OCI-LY3 (cell line): Measurements from ENCODE around the gene NSFL1C.

Experiments
- H2AFZ ChIP-seq: fragments of 200-600, 300-600 bp; shearing (Covaris generic); 2 replicates; pipeline ENCODE4 v1.6.0; 2014; ENCODE audit warnings: antibody characterized with exemption, low read depth, low read length
- H3K27ac ChIP-seq: fragments of 200-600, 300-600 bp; sonication (generic); 2 replicates; pipeline ENCODE4 v1.5.1; 2014; ENCODE audit warnings: mild to moderate bottlenecking, low read length, moderate library complexity, mixed read lengths
- H3K27me3 ChIP-seq: fragments of 200-600, 300-600 bp; sonication (generic); 2 replicates; pipeline ENCODE4 v1.6.1; 2014; ENCODE audit warnings: low read depth, low read length, mixed read lengths
- H3K36me3 ChIP-seq: fragments of 200-600, 300-600 bp; sonication (generic); replicated peaks from 2 replicates; pipeline ENCODE3; 2014; ENCODE audit warnings: low read depth, low read length, mixed read lengths
- H3K4me1 ChIP-seq: fragments of 300-600, 200-600 bp; sonication (generic); 2 replicates; pipeline ENCODE4 v1.6.1; 2014; ENCODE audit warnings: low read length, mixed read lengths
- H3K4me2 ChIP-seq: fragments of 200-600, 300-600 bp; sonication (generic); 2 replicates; pipeline ENCODE4 v1.6.1; 2014; ENCODE audit warnings: low read length, mixed read lengths
- H3K4me3 ChIP-seq: fragments of 300-600, 200-600 bp; sonication (generic); 2 replicates; pipeline ENCODE4 v1.5.1; 2014; ENCODE audit warnings: antibody characterized with exemption, mild to moderate bottlenecking, low read length, moderate library complexity
- H3K79me2 ChIP-seq: fragments of 300-600, 200-600 bp; shearing (Covaris generic); 2 replicates; pipeline ENCODE4 v1.6.1; 2014; ENCODE audit warnings: mild to moderate bottlenecking, low read length, mixed read lengths
- H3K9ac ChIP-seq: fragments of 300-600, 200-600 bp; shearing (Covaris generic); 2 replicates; pipeline ENCODE4 v1.6.0; 2014; ENCODE audit warnings: mild to moderate bottlenecking, low read length, moderate library complexity
- H3K9me3 ChIP-seq: fragments of 200-600, 300-600 bp; shearing (Covaris generic); 2 replicates; pipeline ENCODE4 v1.6.1; 2014; ENCODE audit warnings: low read length, mixed read lengths; ENCODE audit not compliant: insufficient read depth
- H4K20me1 ChIP-seq: fragments of 200-600, 300-600 bp; sonication (generic); 2 replicates; pipeline ENCODE4 v1.6.1; 2016; ENCODE audit warnings: low read length, mixed read lengths; ENCODE audit not compliant: insufficient read depth
- CTCF ChIP-seq: fragments of 200-600, 300-600 bp; sonication (generic); IDR thresholded peaks from 2 replicates; pipeline ENCODE4 v1.5.1; 2014; ENCODE audit warnings: antibody characterized with exemption, low read length, low read depth
- EZH2phosphoT487 ChIP-seq: fragments of 200-600 bp; shearing (Covaris generic); IDR thresholded peaks from 2 replicates; pipeline ENCODE4 v1.6.1; 2018; ENCODE audit warnings: antibody characterized with exemption, mixed run types, low read depth

Gene NSFL1C

GRCh38 chr20:1417790-1418189, 48.9 kb downstream of the NSFL1C start:
- H3K27ac ChIP-seq, result no peak overlapping the region
- no peaks in the 10 kb centered on the region for H3K4me1 ChIP-seq
- TF ChIP-seq EZH2phosphoT487 (no peak), CTCF (no peak)
- no peaks in the 10 kb centered on the region for H3K79me2 ChIP-seq
- no peaks in the 10 kb centered on the region for H3K36me3 ChIP-seq
- no peak overlapping the region for H3K9ac ChIP-seq
- H2AFZ ChIP-seq, result no peak overlapping the region
- H4K20me1 ChIP-seq, result no peaks in the 10 kb centered on the region
- no peak overlapping the region for H3K4me2 ChIP-seq
- H3K4me3 ChIP-seq, result no peak overlapping the region
- peaks cover 3% of the 10 kb centered on the region; the same call in 1 of the 2 replicates for H3K9me3 ChIP-seq
- H3K27me3 ChIP-seq, result peaks cover 16% of the 10 kb centered on the region

- H3K4me3 ChIP-seq, result no peak overlapping the region
- TF ChIP-seq CTCF, result no peak
- no peak for TF ChIP-seq EZH2phosphoT487
- H3K79me2 ChIP-seq, result no peaks in the 10 kb centered on the region
- no peak overlapping the region for H3K9ac ChIP-seq
- no peaks in the 10 kb centered on the region for H3K36me3 ChIP-seq
- peaks cover 3% of the 10 kb centered on the region; the same call in 1 of the 2 replicates for H3K9me3 ChIP-seq
- peaks cover 22% of the 10 kb centered on the region for H3K27me3 ChIP-seq
- no peak overlapping the region for H3K27ac ChIP-seq
- H2AFZ ChIP-seq, result no peak overlapping the region
- no peaks in the 10 kb centered on the region for H4K20me1 ChIP-seq
- H3K4me2 ChIP-seq, result no peak overlapping the region
- no peaks in the 10 kb centered on the region for H3K4me1 ChIP-seq
Measured at GRCh38 chr20:1417273-1417672, 49.4 kb downstream of the NSFL1C start.

- Histone ChIP-seq H3K9me3 (peaks cover 2% of the 10 kb centered on the region; the same call in 1 of the 2 replicates), H2AFZ (no peak overlapping the region), H3K79me2 (no peaks in the 10 kb centered on the region), H3K27me3 (peaks cover 24% of the 10 kb centered on the region), H4K20me1 (no peaks in the 10 kb centered on the region), H3K4me1 (no peaks in the 10 kb centered on the region), H3K4me3 (no peak overlapping the region), H3K4me2 (no peak overlapping the region), H3K36me3 (no peaks in the 10 kb centered on the region), H3K9ac (no peak overlapping the region), H3K27ac (no peak overlapping the region)
- TF ChIP-seq CTCF (no peak), EZH2phosphoT487 (no peak)
Measured at GRCh38 chr20:1415667-1416468, 50.8 kb downstream of the NSFL1C start.

- Histone ChIP-seq H3K27ac (no peak overlapping the region), H3K79me2 (no peaks in the 10 kb centered on the region), H2AFZ (no peak overlapping the region), H3K27me3 (peaks cover 24% of the 10 kb centered on the region), H3K36me3 (no peaks in the 10 kb centered on the region), H3K4me2 (no peak overlapping the region), H4K20me1 (no peaks in the 10 kb centered on the region), H3K4me3 (no peak overlapping the region), H3K9ac (no peak overlapping the region), H3K9me3 (no peaks in the 10 kb centered on the region), H3K4me1 (no peaks in the 10 kb centered on the region)
- TF ChIP-seq CTCF (no peak), EZH2phosphoT487 (no peak)
Measured at GRCh38 chr20:1414982-1415381, 51.7 kb downstream of the NSFL1C start.
